ENCODE results near the gene FLVCR2.
A peak's percentile ranks its signal among the peaks of the same experiment; 100 is the strongest.

The FLVCR2 gene

GRCh38 chr14:75561013-75561432 is 17.4 kb upstream of the FLVCR2 start (continued):
- TF ChIP-seq PRDM10 (tag by site-specific recombination; IDR thresholded peaks at IDR 0.05) (0 out of 2 replicates have a peak, but pooled peaks have one; percentile 46), ZNF366 (tag by site-specific recombination; conservative IDR thresholded peaks at IDR 0.05) (peak; percentile 94), ZNF214 (tag by site-specific recombination; IDR thresholded peaks at IDR 0.05; ENCODE audit: borderline replicate concordance) (no peak)

- H3K4me1 ChIP-seq (ENCODE audit: control insufficient read depth, insufficient read depth, low read length): no peaks in the 10 kb centered on the region
- H3K36me3 ChIP-seq (ENCODE audit: control insufficient read depth in 2 of 2, insufficient read depth in 1 of 2, low read length in 2 of 2): no peaks in the 10 kb centered on the region
- TF ChIP-seq ZNF26 (tag by site-specific recombination; IDR thresholded peaks at IDR 0.05) (no peak), KLF8 (tag by site-specific recombination; IDR thresholded peaks at IDR 0.05) (no peak), ZNF157 (tag by site-specific recombination; IDR thresholded peaks at IDR 0.05) (no peak), PRDM6 (tag by site-specific recombination; IDR thresholded peaks at IDR 0.05) (no peak), BCL11B (tag by site-specific recombination; IDR thresholded peaks at IDR 0.05; ENCODE audit: low read depth) (no peak), PBX3 (CRISPR knock-in tag; IDR thresholded peaks at IDR 0.05) (no peak), ZNF501 (tag by site-specific recombination; IDR thresholded peaks at IDR 0.05) (no peak), YY1 (tag by site-specific recombination; IDR thresholded peaks at IDR 0.05) (no peak), ZNF623 (tag by site-specific recombination; IDR thresholded peaks at IDR 0.05) (no peak), ZBTB44 (tag by site-specific recombination; IDR thresholded peaks at IDR 0.05) (no peak)
- no peaks in the 10 kb centered on the region for H3K9me3 ChIP-seq (ENCODE audit: control insufficient read depth, insufficient read depth, low read depth, low read length)
- no peak overlapping the region for H3K4me3 ChIP-seq (ENCODE audit: low read depth, low read length)
- CTCF ChIA-PET: interaction anchor here (0.7 to 5.0 kb wide), 13 partner anchors 13 to 420 kb away, joined by 3 to 51 read pairs (median 9); partner anchors contain the start of gene TGFB3
- POLR2A ChIA-PET: no interaction called here
- H3K27ac ChIP-seq (ENCODE audit: extremely low read depth, low read depth, low read length): no peak overlapping the region
Observed at GRCh38 chr14:75562089-75562488, 16.3 kb upstream of the FLVCR2 start.

- H3K4me1 ChIP-seq (ENCODE audit: control insufficient read depth, insufficient read depth, low read length): no peaks in the 10 kb centered on the region
- CTCF ChIA-PET: interaction anchor here (0.5 to 5.0 kb wide), 8 partner anchors 13 to 254 kb away, joined by 3 to 51 read pairs (median 11); no protein-coding TSS in a partner anchor
- H3K36me3 ChIP-seq (ENCODE audit: control insufficient read depth in 2 of 2, insufficient read depth in 1 of 2, low read length in 2 of 2): no peaks in the 10 kb centered on the region
- H3K9me3 ChIP-seq (ENCODE audit: control insufficient read depth, insufficient read depth, low read depth, low read length): no peaks in the 10 kb centered on the region
- POLR2A ChIA-PET: no interaction called here
- H3K27ac ChIP-seq (ENCODE audit: extremely low read depth, low read depth, low read length): no peak overlapping the region
- H3K4me3 ChIP-seq (ENCODE audit: low read depth, low read length): no peak overlapping the region
- TF ChIP-seq ZNF558 (tag by site-specific recombination; IDR thresholded peaks at IDR 0.05) (no peak), ZNF510 (tag by site-specific recombination; IDR thresholded peaks at IDR 0.05; ENCODE audit: insufficient replicate concordance) (no peak), BCL11A (tag by site-specific recombination; IDR thresholded peaks at IDR 0.05; ENCODE audit: low read depth) (no peak), ZBTB6 (tag by site-specific recombination; IDR thresholded peaks at IDR 0.05) (no peak), ZNF132 (tag by site-specific recombination; IDR thresholded peaks at IDR 0.05; ENCODE audit: borderline replicate concordance) (no peak), HIC1 (tag by site-specific recombination; IDR thresholded peaks at IDR 0.05) (no peak), ZNF433 (tag by site-specific recombination; IDR thresholded peaks at IDR 0.05; ENCODE audit: low read depth) (no peak)
Observed at GRCh38 chr14:75562489-75562888, 15.9 kb upstream of the FLVCR2 start.

All from HEK293 (cell line).